Suppressor macrophage treated with lipopolysaccharide for 4 hours (primary cell): ENCODE measurements around the gene ATP5F1E.
"Not testable (repeated sequence)": the region's sequence is repeated elsewhere in the genome, so short reads cannot be mapped to it uniquely, and the experiment has no call there.

Experiments used
- DNase-seq: peaks from one replicate; pipeline ENCODE4 v3.0.0-alpha.2; 2020

The ATP5F1E gene

DNA sequence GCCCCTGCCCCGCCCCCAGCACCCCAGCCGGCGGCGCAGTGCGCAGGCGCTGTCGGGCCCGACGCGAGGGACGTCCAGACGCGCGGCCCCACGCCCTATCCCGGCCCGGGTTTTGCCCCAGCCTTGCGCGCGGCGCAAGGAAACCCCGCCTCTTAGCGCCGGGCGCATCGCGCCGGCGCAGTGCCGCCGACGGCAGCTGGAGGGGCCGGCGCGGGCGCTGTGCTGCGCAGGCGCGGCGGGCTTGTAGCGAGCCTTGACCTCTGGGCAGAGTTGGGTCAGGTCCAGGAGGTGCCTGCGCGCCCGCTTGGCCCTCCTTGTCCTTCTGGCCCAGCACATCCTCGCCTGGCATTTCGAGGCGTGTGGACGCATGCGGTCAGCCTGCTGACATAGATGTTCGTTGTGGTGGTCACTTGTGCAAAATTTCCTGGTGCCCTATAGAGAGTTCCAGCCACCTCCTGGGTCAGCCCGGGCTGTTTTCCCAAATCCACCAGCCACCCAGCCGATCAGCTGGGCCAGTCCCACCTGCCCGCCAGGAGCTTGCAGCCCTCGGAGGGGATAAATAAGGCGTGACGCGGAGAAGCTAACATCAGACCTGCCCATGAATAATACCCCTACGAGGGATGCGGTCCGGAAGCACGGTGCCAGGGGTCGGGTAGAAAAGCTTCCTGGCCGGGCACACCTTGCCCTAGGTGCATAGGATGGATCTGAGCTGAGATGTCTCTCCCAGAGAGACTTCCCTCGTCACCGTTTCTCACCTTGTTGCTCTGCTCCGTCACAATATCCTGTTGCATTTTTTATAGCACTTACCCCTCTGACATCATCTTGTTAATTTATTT is 10.9 kb upstream of the ATP5F1E start:
- DNase-seq: peak; percentile 99

DNA sequence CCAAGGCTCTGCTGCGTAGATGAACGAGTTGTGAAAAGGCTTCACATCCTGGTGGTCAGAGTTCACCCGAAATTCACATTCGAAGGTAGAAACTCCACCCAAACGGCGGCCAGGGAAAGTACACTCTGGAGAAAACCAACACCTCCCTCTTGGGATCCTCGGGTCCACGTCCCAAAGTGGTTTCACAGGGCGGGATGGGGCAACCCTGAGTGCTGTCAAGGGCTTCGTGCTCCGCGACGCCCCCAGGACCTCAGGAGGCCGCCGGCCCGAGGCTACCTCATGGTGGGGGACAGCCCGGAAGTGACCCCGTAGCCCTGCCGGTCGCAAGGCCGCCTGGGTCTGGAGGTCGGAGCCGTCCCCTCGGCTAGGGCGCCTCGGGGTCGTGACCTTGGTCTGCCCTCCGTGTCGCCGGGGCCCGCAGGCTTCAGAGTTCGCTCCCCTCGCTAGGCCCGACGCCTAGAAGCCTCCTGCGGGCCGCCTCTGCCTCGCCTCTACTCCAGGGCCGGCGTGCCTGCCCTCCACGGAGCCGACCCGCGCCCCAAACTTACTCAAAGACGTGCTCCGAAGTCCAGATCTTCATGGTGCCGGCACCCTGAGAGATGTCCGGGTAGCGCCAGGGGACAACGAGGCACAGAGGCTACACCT is 10.1 kb upstream of the ATP5F1E start, which contains the start of gene PRELID3B:
PRELID3B (minus strand) TSS at position 636 of the 645 bp plus-strand sequence; CDS start at position 580, 56 bp downstream.
- peak; percentile 32 for DNase-seq

DNA sequence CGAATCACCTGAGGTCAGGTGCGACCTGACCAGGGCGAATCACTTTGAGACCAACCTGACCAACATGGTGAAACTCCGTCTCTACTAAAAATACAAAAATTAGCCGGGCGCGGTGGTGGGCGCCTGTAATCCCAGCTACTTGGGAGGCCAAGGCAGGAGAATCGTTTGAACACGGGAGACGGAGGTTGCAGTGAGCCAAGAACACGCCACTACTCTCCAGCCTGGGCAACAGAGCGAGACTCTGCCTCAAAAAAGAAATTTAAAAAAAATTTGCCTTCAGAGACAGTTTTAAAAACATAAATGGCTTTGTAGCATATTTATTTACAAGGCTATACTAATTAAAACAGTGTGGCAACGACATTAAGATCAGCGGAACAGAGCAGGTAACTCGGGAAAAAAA is 9.4 kb upstream of the ATP5F1E start:
- not testable (repeated sequence) for DNase-seq

DNA sequence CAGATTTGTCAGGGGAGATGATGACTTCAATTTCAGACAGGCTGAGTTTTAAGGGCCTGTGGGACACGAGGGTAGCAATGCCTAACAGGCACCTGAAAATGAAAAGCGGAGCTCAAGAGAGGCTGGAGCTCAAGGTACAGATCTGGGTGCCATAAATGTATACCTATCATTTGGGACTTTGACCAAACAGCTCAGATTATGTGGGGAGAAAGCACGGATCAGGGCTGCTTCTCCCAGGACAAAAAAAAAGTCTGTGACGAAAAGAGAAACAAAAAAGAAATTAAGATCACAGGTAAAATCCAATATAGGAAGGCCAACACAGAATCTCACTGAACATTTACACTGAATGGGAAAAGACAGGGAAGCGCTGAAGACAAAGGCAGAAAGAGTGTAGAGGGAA is 8.5 kb upstream of the ATP5F1E start:
- DNase-seq: no peak

DNA sequence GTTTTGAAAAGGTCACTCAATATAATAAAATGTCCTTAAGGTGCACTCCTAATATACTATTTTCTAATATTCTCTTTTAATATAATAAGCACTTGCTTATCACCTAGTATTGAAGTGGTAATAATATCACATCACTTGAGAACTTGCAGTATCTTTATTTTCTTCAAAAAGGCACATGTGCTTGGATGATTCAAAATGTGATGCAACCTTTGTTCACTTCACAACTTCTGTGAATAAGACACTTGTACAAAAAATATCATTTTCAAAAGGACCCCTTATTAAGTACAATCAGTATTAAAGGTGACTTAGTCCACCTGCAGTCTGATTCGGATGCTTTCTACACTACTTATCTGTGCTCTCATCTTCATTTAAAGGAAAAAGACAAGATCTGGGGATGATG is 7.1 kb upstream of the ATP5F1E start:
- DNase-seq: peak; percentile 33

DNA sequence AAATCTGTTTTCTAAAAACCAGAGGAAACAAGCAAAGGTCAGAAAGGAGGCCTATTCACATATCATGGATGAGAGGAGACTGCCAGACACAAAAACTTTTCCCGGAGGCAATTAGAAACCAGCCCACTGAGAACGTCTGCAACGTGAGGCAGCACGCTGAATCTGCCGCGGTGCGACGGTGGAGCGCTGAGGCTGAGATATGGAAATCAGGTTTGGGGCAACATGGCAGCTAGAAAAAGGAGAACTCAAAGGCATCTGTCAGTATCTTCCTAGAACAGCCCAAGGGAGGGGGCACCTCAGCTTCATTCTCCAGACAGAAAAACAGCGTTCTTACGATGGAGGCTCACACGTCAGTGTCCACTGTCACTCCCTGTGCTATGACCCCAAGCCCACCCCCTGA is 5.3 kb upstream of the ATP5F1E start:
- no peak for DNase-seq

DNA sequence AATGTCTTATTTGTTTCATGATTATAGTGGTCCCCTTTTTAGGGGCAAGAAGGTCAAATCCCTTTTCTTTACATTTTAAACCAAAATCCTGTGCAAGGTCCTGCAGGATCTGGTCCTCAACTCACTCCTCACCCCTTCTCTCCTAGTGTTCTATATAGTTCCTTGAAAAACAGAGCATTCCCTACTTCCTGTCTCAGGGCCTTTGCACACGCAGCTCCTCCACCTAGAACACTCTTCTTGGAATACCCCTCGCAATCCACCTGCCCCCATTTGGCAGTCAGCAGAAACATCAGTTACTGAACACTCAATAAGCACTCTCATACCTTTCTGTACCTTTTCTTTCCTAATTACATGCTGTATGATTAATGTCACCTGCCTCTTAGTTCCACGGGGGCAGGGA is 3.2 kb upstream of the ATP5F1E start:
- DNase-seq: no peak

DNA sequence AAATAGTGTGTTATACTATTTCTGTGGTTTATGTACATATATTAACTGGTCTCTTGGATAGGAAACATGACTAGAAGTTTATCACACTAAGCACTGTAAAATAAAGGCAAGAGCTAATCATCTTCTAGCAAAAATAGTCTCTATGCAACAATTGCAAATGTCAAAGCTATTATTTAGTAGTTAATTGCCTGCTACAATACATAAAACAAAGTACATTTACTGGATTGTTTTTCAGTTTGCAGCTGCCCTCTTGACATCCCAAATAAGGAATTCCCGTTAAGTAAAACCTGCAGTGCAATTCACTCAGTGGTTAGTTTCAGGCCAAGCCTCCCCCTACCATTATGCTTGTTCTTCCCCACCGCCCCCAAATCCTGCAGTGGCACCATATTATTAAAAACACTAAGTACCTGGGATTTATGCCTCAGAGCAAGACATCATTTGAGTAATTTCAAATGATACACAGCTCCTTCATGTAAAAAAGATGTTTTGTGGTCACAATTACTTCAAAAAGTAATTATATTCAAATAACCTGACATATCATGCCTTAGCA is 1.6 kb upstream of the ATP5F1E start:
- no peak for DNase-seq

DNA sequence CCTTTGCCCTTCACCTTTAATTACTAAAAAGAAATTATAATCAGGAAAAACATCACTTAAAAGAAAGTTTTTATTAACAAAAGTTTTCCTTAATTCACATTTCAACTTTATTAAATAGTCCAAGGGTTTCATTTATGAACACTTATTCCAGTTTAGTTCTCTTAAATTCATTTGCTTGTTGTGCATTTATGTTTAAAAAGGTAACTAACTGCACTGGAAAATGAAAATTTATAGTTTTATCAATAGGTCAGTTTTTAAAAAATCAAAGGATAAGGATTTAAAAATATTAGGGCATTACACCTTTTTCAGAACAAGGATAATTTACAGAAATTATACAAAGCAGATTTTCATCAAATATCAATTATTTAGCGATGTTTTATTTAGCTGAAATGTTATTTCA is 958 bp upstream of the ATP5F1E start:
- DNase-seq: no peak

DNA sequence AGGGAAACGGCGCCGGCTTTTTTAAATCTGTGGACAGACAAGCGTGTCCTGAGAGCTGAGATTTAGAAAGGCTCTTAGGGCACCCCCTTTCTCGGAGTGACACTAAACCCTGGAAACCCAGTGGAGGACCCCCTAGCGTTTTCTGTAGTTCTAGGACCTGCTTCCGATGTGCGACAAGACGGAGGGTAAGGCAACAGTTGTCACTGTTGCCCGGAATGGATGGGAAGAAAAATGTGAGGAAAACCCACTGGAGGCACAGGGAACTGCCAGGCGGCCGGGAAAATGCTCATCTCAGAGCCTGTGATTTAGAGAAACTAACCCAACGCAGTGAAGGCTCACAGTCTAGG is 551 bp upstream of the ATP5F1E start:
- DNase-seq: peak; percentile 40

DNA sequence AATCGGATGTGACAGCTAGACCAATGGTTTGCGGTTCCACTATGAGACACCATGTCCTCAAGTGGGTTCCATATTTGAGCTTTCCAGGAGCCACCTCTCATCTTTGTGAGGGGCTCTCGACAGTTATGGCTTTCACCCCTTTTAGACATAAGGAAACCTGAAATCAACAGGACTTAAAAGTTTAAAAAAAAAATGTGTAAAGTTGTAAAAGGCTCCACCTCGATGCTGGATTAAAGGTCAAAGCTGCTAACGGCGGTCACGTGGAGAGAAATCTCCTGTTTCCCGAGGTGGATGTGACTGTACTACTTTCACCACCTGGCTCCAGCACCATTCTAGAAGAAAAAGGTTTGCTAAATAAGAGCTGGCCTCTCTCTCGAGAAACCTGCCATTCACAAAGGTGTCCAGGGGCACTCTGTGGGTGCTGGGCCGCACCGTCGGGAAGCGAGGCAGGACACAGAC is 542 bp downstream of the ATP5F1E start:
- DNase-seq: no peak

DNA sequence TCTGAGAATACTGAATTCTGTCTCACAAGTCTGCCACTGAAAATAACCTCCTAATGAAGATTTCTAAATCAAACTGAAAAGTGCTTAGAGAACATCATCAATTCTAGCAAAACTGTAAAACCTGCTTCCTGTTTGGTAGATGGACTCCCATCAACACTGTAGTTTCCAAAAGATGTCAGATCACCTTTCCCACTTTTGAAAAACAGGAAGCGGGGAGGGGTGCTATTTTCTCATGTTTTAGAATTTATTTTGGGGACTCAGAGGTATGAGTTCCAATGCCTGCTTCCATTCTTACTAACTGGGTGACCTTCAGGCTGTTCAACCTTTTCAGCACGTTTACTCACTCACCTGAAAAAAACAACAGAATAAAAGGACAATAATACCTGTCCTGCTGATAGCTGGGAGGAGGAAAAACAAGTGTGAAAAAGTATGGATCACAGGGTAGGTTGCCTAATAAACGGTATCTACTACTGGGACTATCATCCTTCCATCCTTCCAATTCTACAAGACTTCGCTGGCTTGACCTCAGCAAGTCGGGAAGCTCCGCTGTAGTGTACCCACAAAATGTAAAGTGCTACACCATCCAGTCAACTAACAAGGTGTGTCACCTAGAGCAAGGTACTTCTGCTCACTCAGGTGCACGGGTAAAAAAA is 1.1 kb downstream of the ATP5F1E start:
- no peak for DNase-seq

DNA sequence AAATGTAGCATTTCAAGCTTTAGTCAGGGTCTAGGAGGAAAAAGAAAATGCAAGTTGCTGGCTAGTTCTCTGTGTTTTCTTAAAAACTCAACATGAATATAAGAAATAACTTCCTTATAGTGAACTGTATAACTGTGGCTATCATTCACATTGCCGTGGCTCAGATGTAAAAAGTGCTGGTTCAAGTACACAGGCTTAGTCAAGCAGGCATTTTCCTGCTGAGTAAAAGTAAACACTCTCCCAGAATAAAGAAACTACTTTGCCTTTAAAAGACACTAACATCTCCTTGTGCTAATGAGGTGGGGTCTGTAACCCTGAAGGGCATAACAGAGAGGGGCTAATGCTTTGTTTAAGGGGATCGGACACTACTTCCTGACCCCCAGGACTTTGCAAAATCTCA is 3.3 kb downstream of the ATP5F1E start:
- DNase-seq: no peak

DNA sequence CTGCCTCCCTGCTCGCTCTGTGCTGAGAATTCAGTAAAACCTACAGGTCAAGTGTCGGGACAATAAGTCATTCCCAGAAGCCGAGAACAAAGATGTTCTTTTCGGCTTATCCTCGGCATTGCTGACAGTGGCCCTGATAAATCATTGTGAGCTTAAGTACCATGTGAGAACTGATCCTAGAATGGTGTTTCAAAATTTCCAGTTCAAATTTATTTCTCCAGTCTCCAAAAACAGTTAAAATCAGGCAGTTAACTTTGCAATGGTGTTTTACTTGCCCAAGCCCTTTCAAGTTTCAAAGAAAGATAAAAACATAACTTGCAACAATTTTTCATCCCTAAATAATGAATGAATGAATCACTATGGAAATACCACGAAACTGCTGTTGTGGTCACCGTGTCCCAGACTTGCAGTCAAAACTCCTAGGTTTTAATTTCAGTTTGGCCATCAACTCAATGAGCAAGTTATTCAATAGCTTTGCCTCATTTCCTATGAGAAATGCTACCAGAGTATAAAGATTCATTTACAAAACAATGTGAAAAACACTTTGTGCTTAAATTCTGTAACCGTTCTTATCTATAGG is 4.3 kb downstream of the ATP5F1E start:
- peak; percentile 52 for DNase-seq

DNA sequence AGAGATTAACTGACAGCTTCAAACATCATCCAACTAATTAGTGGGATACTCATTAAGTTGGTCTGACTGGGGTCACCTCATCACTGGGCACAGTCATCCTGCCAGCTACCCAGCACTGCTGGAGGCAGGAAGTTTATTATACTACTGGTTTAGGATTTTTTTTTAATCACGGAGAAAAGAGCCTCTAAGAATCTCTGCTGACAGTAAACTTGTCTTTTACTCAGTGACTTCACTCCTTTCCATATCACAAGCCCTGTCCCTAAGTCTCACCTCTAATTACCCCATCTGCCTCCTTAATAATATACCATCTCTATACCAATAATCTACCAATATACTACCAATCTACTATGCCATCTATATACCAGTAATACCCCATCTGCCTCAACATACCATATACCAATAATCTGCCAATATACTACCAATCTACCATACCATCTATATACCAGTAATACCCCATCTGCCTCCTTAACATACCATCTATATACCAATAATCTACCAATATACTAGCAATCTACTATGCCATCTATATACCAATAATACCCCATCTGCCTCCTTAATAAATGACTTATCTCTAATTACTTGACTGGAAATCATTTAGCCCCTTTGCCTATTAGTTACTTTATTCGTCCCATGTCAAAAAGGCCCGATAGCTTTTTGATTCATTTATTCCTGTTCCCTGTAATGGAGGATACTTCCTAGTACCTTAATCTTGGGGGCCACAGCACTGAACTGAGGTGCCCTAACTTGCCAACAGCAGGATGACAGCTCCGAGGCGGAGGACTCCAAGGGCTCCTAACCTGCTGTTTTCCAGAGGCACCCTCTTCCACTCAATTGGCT is 5.0 kb downstream of the ATP5F1E start:
- no peak for DNase-seq

DNA sequence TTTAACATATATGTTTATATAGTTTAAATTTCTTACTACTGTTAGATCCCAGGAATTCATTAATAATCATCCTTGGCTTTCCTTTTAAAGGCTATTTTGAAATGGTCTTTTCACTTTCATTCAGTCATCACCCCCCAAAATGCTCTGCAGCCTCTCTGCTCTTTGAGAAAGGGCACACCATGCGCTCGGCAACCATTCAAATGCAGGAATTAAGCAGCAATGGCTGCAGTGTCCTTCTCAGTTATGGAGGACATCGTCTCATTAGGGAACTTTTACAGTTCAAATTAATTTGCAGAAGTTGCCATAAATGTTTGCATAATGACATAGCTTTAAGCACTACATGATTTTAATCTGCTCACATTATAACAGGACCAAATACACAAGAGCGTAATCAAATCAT is 6.6 kb downstream of the ATP5F1E start:
- no peak for DNase-seq

DNA sequence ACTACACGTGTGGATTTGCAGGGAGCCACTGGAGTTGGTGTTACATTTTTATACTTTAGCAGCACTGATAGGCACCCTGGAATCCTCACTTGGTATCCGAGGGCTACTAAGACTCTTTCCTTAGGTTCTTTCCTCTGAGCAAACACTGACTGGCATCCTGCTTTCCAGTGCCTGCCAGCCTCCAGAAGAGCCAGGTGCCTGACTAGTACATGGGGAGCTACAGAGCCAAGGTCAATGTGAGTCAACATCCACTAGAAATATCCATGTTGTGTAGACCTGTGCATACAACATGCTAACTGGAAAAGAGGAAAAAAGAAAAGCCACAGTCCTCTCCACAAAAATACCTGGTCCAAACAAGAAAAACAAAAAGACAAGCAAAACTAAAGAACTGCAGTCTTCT is 7.0 kb downstream of the ATP5F1E start:
- DNase-seq: no peak

DNA sequence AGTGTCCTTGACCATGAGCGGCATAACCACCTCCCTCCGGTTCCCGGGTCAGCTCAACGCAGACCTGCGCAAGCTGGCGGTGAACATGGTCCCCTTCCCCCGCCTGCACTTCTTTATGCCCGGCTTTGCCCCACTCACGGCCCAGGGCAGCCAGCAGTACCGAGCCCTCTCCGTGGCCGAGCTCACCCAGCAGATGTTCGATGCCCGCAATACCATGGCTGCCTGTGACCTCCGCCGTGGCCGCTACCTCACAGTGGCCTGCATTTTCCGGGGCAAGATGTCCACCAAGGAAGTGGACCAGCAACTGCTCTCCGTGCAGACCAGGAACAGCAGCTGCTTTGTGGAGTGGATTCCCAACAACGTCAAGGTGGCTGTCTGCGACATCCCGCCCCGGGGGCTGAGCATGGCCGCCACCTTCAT is 8.0 kb downstream of the ATP5F1E start:
- DNase-seq: no peak

DNA sequence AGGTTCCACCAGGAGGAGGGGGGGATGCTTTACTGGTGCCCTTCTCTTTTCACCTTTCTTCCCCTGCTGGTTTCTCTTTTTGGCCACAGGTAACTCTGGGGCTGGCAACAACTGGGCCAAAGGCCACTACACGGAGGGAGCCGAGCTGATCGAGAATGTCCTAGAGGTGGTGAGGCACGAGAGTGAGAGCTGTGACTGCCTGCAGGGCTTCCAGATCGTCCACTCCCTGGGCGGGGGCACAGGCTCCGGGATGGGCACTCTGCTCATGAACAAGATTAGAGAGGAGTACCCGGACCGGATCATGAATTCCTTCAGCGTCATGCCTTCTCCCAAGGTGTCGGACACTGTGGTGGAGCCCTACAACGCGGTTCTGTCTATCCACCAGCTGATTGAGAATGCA is 8.5 kb downstream of the ATP5F1E start:
- DNase-seq: no peak

DNA sequence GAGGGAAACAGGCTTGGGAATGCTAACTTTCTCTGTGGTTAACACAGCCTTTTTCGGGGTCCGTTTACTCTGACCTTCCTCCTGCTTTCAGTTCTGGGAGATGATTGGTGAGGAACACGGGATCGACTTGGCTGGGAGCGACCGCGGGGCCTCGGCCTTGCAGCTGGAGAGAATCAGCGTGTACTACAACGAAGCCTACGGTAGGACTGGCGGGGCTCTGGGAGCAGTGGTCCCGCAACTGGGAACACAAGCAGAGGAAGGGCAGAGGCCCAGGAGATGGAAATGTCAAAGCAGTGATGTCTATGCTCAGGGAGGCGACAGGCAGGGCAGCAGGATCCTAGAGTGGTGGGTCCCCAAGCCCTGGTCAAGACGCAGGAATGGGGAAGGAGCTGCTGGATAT is 9.4 kb downstream of the ATP5F1E start:
- DNase-seq: no peak

DNA sequence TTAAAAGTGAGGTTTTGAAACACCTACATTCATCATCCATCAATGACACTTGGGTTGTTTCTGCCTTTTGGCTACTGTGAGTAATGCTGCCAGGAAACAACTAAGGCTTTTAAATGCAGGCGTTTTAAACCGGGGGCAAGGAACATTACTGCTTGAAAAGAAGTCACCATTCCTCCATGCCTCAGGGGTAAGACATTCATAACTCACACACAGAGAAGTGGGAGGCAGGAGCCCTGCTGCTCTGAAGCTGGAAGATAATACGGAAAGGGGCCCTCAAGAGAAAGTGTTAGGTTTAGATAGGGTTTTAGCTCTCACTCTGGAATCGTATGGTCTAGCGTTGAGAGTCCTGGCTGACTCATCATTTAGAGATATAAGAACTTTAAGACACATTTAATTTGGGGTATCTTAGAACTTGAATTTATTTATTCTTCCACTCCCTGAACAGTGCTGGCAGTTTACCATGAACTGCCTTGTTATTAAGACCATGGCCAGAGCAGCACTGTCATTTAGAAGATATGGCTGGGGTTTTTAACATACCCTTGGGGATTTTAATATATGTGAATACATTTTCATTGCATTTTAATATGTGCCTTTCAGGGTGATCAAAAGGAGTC is 11.1 kb downstream of the ATP5F1E start:
- no peak for DNase-seq

DNA sequence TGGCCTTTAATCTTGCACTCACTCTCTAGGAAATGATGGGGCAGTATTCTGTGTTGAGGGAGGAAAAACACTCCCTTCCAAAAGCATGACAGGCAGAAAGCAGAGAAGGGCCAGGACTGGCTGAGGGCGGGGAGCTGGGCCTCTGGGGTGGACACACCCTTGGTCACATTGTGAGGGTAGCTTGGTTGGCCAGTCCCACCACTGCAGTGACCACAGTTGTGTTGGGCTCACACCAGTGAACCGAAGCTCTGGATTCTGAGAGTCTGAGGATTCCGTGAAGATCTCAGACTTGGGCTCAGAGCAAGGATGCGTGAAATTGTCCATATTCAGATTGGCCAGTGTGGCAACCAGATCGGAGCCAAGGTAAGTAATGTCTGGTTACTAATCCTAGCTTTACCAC is 12.9 kb downstream of the ATP5F1E start, which contains the start of gene TUBB1:
TUBB1 (plus strand) TSS at position 213 of the 400 bp plus-strand sequence; CDS start at position 307, 94 bp downstream.
- no peak for DNase-seq
